NOMO-1 treated with dmso at 0.1 percent for 144 hours (cell line): ENCODE measurements around the gene SBK3.
"Not testable (repeated sequence)": the region's sequence is repeated elsewhere in the genome, so short reads cannot be mapped to it uniquely, and the experiment has no call there.

ENCODE experiments used
- DNase-seq: peaks from one replicate; lab custom pipeline; 2025; ENCODE audit not compliant: unreplicated experiment; lab: John Stamatoyannopoulos, UW

The SBK3 gene

GRCh38 chr19:55541091-55541490 lies 4.3 kb downstream of the SBK3 start:
- no peak for DNase-seq

GRCh38 chr19:55540619-55541018 lies 4.7 kb downstream of the SBK3 start:
- DNase-seq, result no peak

GRCh38 chr19:55539090-55539984 lies 6.0 kb downstream of the SBK3 start:
- no peak for DNase-seq

- no peak for DNase-seq
Measured at GRCh38 chr19:55538132-55538531, 7.2 kb downstream of the SBK3 start.

- DNase-seq, result no peak
Measured at GRCh38 chr19:55537741-55538111, 7.6 kb downstream of the SBK3 start.

GRCh38 chr19:55536951-55537740 lies 8.2 kb downstream of the SBK3 start, which contains the start of gene SBK2:
Gene SBK2 (minus strand): TSS chr19:55537133. CDS start chr19:55536294, 839 bp downstream.
- no peak for DNase-seq

- DNase-seq, result no peak
Measured at GRCh38 chr19:55536366-55536765, 9.0 kb downstream of the SBK3 start.

GRCh38 chr19:55535965-55536350 lies 9.4 kb downstream of the SBK3 start:
- DNase-seq, result no peak

GRCh38 chr19:55535173-55535964 lies 10.0 kb downstream of the SBK3 start:
- DNase-seq, result no peak

GRCh38 chr19:55534280-55534679 lies 11.1 kb downstream of the SBK3 start:
- DNase-seq, result not testable (repeated sequence)

- DNase-seq, result no peak
Measured at GRCh38 chr19:55530996-55531395, 14.3 kb downstream of the SBK3 start.

GRCh38 chr19:55529636-55530234 lies 15.6 kb downstream of the SBK3 start:
- DNase-seq, result no peak

- DNase-seq, result no peak
Measured at GRCh38 chr19:55528030-55528803, 17.1 kb downstream of the SBK3 start.

- no peak for DNase-seq
Measured at GRCh38 chr19:55527197-55528029, 17.9 kb downstream of the SBK3 start.

GRCh38 chr19:55526216-55527196 lies 18.8 kb downstream of the SBK3 start:
- no peak for DNase-seq

- DNase-seq, result no peak
Measured at GRCh38 chr19:55525289-55526101, 19.8 kb downstream of the SBK3 start.

GRCh38 chr19:55520691-55521292 lies 24.6 kb downstream of the SBK3 start:
- no peak for DNase-seq
